Choroid plexus epithelial cell (primary cell): ENCODE results near the gene ZDHHC17.
"Not testable (repeated sequence)": the region's sequence is repeated elsewhere in the genome, so short reads cannot be mapped to it uniquely, and the experiment has no call there.

ENCODE experiments used
- DNase-seq: peaks from one replicate; pipeline ENCODE4 v3.0.0-alpha.2; 2010; ENCODE audit warnings: low read depth
- H3K4me3 ChIP-seq: 2 replicates; pipeline ENCODE4 v1.5.1; 2011; ENCODE audit warnings: low read depth, mild to moderate bottlenecking, control low read depth, low read length, moderate library complexity
- CTCF ChIP-seq: conservative IDR thresholded peaks from 2 replicates; pipeline ENCODE4 v1.5.1; 2011; ENCODE audit warnings: low read depth, mild to moderate bottlenecking, control low read depth, inconsistent platforms, low read length, moderate library complexity

The ZDHHC17 gene

GRCh38 chr12:76720068-76720467 is 43.8 kb upstream of the ZDHHC17 start:
- DNase-seq: peak; percentile 73
- H3K4me3 ChIP-seq: no peak overlapping the region
- no peak for TF ChIP-seq CTCF

DNA sequence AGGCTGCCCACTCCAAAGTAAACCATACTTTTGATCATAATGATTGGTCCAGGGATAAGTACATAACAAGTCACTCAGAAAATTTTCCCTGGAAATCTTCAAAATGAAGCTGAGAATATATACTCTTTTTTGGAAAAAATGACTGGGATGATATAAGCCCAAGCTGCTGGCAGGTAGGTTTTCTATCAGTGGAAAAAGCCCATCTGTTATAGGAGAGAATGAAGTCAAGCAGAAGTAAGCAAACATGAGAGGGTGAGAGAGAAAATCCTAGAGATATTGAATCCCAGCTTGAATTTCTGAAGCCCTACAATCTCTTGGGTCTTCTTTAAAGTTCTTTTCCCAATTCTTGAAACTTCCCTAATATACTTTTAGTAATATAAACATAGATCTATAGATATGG is 37.3 kb upstream of the ZDHHC17 start:
- TF ChIP-seq CTCF: no peak
- no peak for DNase-seq
- no peak overlapping the region for H3K4me3 ChIP-seq

- DNase-seq, H3K4me3 ChIP-seq: not testable (repeated sequence)
Measured at GRCh38 chr12:76732188-76732587, 31.7 kb upstream of the ZDHHC17 start.

DNA sequence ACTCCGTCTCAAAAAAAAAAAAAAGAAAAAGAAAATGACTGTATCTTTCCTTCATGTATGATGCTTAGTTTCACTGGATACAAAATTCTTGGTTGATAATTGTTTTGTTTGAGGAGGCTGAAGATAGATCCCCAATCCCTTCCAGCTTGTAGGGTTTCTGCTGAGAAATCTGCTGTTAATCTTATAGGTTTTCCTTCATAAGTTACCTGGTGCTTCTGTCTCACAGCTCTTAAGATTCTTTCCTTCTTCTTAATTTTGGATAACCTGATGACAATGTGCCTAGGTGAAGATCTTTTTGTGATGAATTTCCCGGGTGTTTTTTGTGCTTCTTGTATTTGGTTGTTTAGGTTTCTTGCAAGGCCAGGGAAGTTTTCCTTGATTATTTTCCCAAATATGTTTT is 26.2 kb upstream of the ZDHHC17 start:
- H3K4me3 ChIP-seq, DNase-seq: not testable (repeated sequence)

DNA sequence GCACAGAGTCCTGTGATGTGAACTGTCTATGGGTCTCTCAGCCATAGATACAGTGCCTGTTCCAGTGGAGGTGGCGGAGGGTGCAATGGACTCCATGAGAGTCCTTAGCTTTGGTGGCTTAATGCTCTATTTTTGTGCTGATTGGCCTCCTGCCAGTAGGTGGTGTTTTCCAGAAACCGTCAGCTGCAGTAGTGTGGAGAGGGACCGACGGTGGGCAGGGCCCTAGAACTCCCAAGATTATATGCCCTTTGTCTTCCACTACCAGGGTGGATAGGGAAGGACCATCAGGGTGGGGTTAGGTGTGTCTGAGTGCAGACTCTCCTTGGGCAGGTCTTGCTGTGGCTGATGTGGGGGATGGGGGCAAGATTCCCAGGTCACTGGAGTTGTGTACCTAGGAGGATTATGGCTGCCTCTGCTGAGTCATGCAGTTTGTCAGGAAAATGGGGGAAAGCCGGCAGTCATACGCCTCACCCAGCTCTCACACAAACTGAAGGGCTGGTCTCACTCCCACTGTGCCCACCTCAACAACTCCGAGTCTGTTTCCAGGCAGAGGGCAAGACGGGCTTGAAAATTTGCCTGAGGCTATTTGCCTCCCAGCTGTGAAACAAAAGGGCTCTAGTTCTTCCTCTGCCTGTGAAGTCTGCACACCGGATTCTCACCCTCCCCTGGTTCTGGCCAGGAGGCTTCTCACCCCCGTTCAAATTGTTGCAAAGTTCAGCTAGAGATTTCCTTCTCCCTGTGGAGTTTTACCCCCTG is 24.9 kb upstream of the ZDHHC17 start:
- H3K4me3 ChIP-seq: no peak overlapping the region
- DNase-seq: no peak
- no peak for TF ChIP-seq CTCF

DNA sequence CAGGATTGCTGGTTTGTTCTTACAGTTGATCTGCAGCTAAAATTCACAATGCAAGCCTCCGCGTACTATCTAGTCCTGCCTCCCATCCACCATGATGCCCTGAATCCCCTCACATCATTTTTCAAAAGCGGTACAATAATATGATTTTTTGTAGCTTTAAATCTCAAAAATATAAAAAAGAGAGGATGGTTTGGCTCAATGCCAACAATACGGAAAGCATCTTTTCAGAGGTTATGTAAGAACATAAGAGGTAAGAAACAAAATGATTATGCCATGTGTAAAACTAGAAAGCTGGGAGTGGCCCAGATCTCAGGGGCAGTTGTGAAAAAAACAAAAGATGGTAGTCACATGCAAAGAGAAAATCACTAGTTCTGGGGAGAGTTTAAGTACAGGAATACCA is 24.0 kb upstream of the ZDHHC17 start:
- H3K4me3 ChIP-seq: no peak overlapping the region
- DNase-seq: no peak
- TF ChIP-seq CTCF: no peak

- no peak for TF ChIP-seq CTCF
- no peak overlapping the region for H3K4me3 ChIP-seq
- DNase-seq: no peak
Measured at GRCh38 chr12:76740501-76740900, 23.4 kb upstream of the ZDHHC17 start.

DNA sequence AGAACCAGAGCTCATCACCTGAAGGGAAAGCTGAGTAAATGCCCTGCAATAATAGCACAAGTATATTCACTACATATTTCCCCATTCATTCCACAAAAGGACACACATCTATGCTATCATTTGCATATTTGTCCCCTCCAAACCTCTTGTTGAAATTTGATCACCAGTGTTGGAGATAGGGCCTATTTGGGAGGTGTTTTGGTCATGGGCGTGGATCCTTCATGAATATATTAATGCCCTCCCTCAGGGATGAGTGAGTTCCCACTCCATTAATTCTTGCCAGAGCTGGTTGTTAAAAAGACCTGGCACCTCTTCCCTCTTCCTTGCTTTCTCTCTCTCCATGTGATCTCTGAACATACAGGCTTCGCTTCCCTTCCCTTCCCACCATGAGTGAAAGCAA is 18.6 kb upstream of the ZDHHC17 start:
- TF ChIP-seq CTCF: no peak

More for the DNA sequence above, 18.6 kb upstream of the ZDHHC17 start:
- no peak for DNase-seq
- H3K4me3 ChIP-seq: no peak overlapping the region
